Natural killer cell (primary cell): Measurements from ENCODE around the gene MPRIP. TPM values are rescaled to one million over a fixed set of nuclear protein-coding genes. Genes with fewer than 3 reads are reported as not detected.

Source experiments
- ATAC-seq, 3 donors: fragments of 150-1000 bp in 2 of 3; fragments of 200-7000 bp in 1 of 3; cut with Tn5 transposase; 1 replicate in 1 of 3; 2 replicates in 2 of 3; pipeline ENCODE4 v1.10.0; 2021; ENCODE audit warnings: mild to moderate bottlenecking in 2 of 3, moderate library complexity in 2 of 3
- DNase-seq, 2 donors: peaks; one replicate each; pipeline versions ENCODE4 v3.0.0 to v3.0.0-alpha.2; 2013 to 2021; ENCODE audit warnings: mixed read lengths in 1 of 2
- H3K27ac ChIP-seq: one replicate; pipeline ENCODE4 v1.5.1; 2013; ENCODE audit warnings: mild to moderate bottlenecking, low read length
- H3K27me3 ChIP-seq: one replicate; pipeline ENCODE4 v1.6.1; 2013; ENCODE audit warnings: low read length; ENCODE audit not compliant: control insufficient read depth, insufficient read depth
- H3K36me3 ChIP-seq: one replicate; pipeline ENCODE4 v1.6.1; 2013; ENCODE audit warnings: low read length; ENCODE audit not compliant: control insufficient read depth, insufficient read depth
- H3K4me1 ChIP-seq: one replicate; pipeline ENCODE4 v1.6.1; 2013; ENCODE audit warnings: low read length; ENCODE audit not compliant: control insufficient read depth, insufficient read depth
- H3K4me3 ChIP-seq: one replicate; pipeline ENCODE4 v1.5.1; 2013; ENCODE audit warnings: low read length
- H3K9me3 ChIP-seq: one replicate; pipeline ENCODE4 v1.6.1; 2013; ENCODE audit warnings: low read length; ENCODE audit not compliant: control insufficient read depth, insufficient read depth
- H3K27ac Mint-ChIP-seq, 2 donors: one replicate each; pipeline ENCODE4 v1.8.0; 2022; ENCODE audit warnings: mild to moderate bottlenecking in 2 of 2, mixed read lengths in 2 of 2, moderate library complexity in 1 of 2
- H3K27me3 Mint-ChIP-seq, 2 donors: one replicate each; pipeline ENCODE4 v1.8.0; 2022; ENCODE audit warnings: low read depth in 2 of 2, mixed read lengths in 2 of 2
- H3K36me3 Mint-ChIP-seq: one replicate; pipeline ENCODE4 v1.8.0; 2022; ENCODE audit warnings: mixed read lengths
- H3K4me1 Mint-ChIP-seq, 2 donors: one replicate each; pipeline ENCODE4 v1.8.0; 2022; ENCODE audit warnings: mixed read lengths in 2 of 2
- H3K4me3 Mint-ChIP-seq: one replicate; pipeline ENCODE4 v1.8.0; 2022; ENCODE audit warnings: mild to moderate bottlenecking, moderate library complexity, mixed read lengths
- H3K9me3 Mint-ChIP-seq, 2 donors: one replicate each; pipeline ENCODE4 v1.8.0; 2022; ENCODE audit warnings: mixed read lengths in 2 of 2
- WGBS: methylation state at CpG from one replicate; pipeline ENCODE4 v1.1.7; 2013; ENCODE audit warnings: missing lambda C conversion rate; ENCODE audit not compliant: insufficient coverage; 5-methylcytosine and 5-hydroxymethylcytosine counted together
- intact Hi-C: fragments of 100-400 bp; cut with micrococcal nuclease; formaldehyde crosslinking; loops from one replicate; pipeline ENCODE4 v1.14.2; 2022
- total RNA-seq, 4 donors: library from RNA; stranded (reverse); fragments of 120-200 nt in 1 of 4; gene quantifications; one replicate each; pipeline versions ENCODE4 v1.2.3 to v1.2.4, GENCODE V29; 2013 to 2022
- TF ChIP-seq, protein P1 (sequence below): fragments of 200-600 bp; IDR thresholded peaks from one replicate; pipeline ENCODE4 v1.8.0; 2022; ENCODE audit warnings: antibody characterized with exemption

MPRIP gene
- total RNA-seq, 3 donors from 2014 or later (not counting 1 experiment from before 2014, with no cell fraction given), result 225 to 272 (median 229) TPM

DNA sequence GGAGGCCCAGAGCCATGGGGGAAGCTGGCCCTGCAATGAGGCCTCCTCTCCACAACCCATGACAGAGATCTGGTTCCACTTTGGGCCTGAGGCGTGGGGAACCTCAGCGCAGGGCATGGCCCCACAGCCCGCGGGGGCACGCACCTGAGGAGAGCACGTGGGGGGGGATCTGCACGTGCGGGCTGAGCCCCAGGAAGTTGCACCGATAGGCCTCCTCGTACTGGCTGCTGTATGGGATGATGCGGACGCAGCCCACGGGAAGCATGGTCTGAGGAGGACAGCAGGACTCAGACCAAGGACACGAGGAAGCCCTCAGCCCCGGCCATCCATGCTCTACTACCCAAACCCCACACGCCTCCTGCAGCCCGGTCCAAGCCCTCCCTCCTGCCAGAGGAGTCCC, 174.0 kb downstream of the MPRIP start:
- H3K4me3 Mint-ChIP-seq, result no peak overlapping the region
- Histone ChIP-seq H3K4me3 (no peak overlapping the region), H3K27ac (no peak overlapping the region), H3K9me3 (no peaks in the 10 kb centered on the region), H3K4me1 (no peaks in the 10 kb centered on the region), H3K36me3 (peaks cover 63% of the 10 kb centered on the region), H3K27me3 (no peaks in the 10 kb centered on the region)
- ATAC-seq, result no peak
- H3K9me3 Mint-ChIP-seq, result no peaks in the 10 kb centered on the region
- no peaks in the 10 kb centered on the region for H3K27me3 Mint-ChIP-seq
- no peak for DNase-seq
- TF ChIP-seq, protein P1, sequence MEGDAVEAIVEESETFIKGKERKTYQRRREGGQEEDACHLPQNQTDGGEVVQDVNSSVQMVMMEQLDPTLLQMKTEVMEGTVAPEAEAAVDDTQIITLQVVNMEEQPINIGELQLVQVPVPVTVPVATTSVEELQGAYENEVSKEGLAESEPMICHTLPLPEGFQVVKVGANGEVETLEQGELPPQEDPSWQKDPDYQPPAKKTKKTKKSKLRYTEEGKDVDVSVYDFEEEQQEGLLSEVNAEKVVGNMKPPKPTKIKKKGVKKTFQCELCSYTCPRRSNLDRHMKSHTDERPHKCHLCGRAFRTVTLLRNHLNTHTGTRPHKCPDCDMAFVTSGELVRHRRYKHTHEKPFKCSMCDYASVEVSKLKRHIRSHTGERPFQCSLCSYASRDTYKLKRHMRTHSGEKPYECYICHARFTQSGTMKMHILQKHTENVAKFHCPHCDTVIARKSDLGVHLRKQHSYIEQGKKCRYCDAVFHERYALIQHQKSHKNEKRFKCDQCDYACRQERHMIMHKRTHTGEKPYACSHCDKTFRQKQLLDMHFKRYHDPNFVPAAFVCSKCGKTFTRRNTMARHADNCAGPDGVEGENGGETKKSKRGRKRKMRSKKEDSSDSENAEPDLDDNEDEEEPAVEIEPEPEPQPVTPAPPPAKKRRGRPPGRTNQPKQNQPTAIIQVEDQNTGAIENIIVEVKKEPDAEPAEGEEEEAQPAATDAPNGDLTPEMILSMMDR, result no peak
- no peaks in the 10 kb centered on the region for H3K4me1 Mint-ChIP-seq
- peaks cover 16% of the 10 kb centered on the region for H3K36me3 Mint-ChIP-seq
- WGBS, result 95% methylated on average over 13 of the region's 17 CpGs
- no peak overlapping the region for H3K27ac Mint-ChIP-seq
- intact Hi-C loops, result no loop called here

DNA sequence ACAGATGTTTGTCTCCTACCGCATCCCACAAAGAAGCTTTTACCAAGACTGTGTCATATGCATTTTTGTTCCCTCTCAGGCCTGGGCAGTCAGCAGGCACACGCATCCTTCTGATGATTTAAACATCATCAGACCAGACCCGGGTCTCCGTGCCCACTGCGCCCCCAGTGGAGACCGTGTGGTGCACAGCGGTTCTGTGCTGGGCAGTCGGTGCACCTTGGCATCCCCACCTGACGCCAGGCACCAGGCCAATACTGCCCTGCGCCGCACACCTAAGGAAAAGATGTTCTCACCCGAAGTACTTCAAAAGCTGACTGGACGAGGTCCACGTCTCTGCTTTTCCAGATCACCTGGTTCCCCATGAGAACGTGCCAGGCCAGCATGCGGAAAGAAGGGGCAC, 174.5 kb downstream of the MPRIP start:
- no peak overlapping the region for H3K27ac ChIP-seq
- TF ChIP-seq, protein P1, result no peak
- no peaks in the 10 kb centered on the region for H3K4me1 ChIP-seq
- Mint-ChIP-seq H3K4me3 (no peak overlapping the region), H3K9me3 (no peaks in the 10 kb centered on the region), H3K4me1 (no peaks in the 10 kb centered on the region), H3K27me3 (no peaks in the 10 kb centered on the region), H3K36me3 (peaks cover 16% of the 10 kb centered on the region), H3K27ac (no peak overlapping the region)
- no peaks in the 10 kb centered on the region for H3K27me3 ChIP-seq
- H3K9me3 ChIP-seq, result no peaks in the 10 kb centered on the region
- 96% methylated on average over 16 of the region's 16 CpGs for whole genome bisulfite sequencing
- no peak for DNase-seq
- no peak overlapping the region for H3K4me3 ChIP-seq
- intact Hi-C loops, result no loop called here
- H3K36me3 ChIP-seq, result peaks cover 69% of the 10 kb centered on the region
- ATAC-seq, result no peak

DNA sequence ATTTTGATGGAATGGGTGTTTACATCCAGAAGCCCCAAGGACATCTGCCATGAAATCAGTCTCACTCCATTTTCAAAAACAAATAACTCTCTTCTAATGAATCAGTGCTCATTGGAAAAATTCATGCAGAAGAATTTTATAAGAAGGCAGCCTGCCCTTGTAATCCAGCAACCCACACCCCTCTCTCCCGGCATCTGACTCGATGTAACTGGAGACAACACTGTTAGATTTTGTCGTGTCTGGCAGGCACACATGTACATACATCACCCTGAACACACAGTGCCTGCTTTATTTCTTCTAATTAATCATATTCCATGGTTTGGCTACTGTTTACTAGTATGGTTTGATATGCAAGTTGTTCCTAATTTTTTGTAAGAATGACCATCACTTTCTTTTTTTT, 175.7 kb downstream of the MPRIP start:
- intact Hi-C loops, result no loop called here
- ATAC-seq (no peak), DNase-seq (no peak)
- 97% methylated on average over 3 of the region's 3 CpGs for WGBS
- no peak overlapping the region for H3K4me3 ChIP-seq
- no peak overlapping the region for H3K27ac ChIP-seq
- peak overlapping the region in 1 of 2 donors; percentile 36 for H3K27ac Mint-ChIP-seq
- H3K4me1 Mint-ChIP-seq, result no peaks in the 10 kb centered on the region
- no peaks in the 10 kb centered on the region for H3K9me3 ChIP-seq
- peaks cover 76% of the 10 kb centered on the region for H3K36me3 ChIP-seq
- TF ChIP-seq, protein P1, result no peak
- H3K4me3 Mint-ChIP-seq, result no peak overlapping the region
- H3K9me3 Mint-ChIP-seq, result no peaks in the 10 kb centered on the region
- no peaks in the 10 kb centered on the region for H3K4me1 ChIP-seq
- H3K27me3 Mint-ChIP-seq, result no peaks in the 10 kb centered on the region
- H3K36me3 Mint-ChIP-seq, result peaks cover 16% of the 10 kb centered on the region
- no peaks in the 10 kb centered on the region for H3K27me3 ChIP-seq

DNA sequence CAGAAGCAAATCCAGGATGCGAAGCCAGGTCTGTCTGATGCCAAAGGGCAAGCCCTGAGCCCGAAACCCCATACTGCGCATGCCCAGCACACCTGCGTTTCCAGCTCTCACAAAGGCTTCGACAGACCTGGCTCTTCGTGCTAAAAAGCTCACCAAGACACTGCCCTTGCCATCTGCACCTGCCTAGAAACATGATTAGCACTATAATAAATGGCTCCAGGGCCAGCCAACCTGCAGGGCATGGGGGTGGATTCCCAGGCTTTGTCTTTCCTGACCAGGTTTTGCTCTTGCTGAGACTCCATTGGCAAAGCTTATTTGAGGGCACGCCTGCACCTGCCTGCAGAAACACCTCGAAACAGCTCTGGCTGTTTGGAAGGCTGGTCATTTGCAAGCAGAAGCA, 178.3 kb downstream of the MPRIP start:
- no peaks in the 10 kb centered on the region for H3K9me3 Mint-ChIP-seq
- Histone ChIP-seq H3K27ac (no peak overlapping the region), H3K9me3 (no peaks in the 10 kb centered on the region), H3K4me1 (no peaks in the 10 kb centered on the region), H3K36me3 (peaks cover 80% of the 10 kb centered on the region), H3K27me3 (no peaks in the 10 kb centered on the region), H3K4me3 (no peak overlapping the region)
- H3K27ac Mint-ChIP-seq, result no peak overlapping the region
- DNase-seq, result no peak
- WGBS, result 97% methylated on average over 8 of the region's 8 CpGs
- TF ChIP-seq, protein P1, result no peak
- H3K4me3 Mint-ChIP-seq, result no peak overlapping the region
- H3K27me3 Mint-ChIP-seq, result no peaks in the 10 kb centered on the region
- H3K36me3 Mint-ChIP-seq, result peaks cover 28% of the 10 kb centered on the region
- no peak for ATAC-seq
- no peaks in the 10 kb centered on the region for H3K4me1 Mint-ChIP-seq
- intact Hi-C loops, result no loop called here
